ENCODE data around the gene IRX4.

GRCh38 chr5:1930501-1930879 lies 47.8 kb upstream of the IRX4 start:
- TF ChIP-seq POLR2AphosphoS5 (IDR thresholded peaks at IDR 0.05; ENCODE audit: borderline replicate concordance, low read depth, low read length) (no peak), EZH2 (IDR thresholded peaks at IDR 0.05) (no peak)
